ENCODE data around the gene FBXO10.
A peak's percentile ranks its signal among the peaks of the same experiment; 100 is the strongest.
"Not testable (repeated sequence)": the region's sequence is repeated elsewhere in the genome, so short reads cannot be mapped to it uniquely, and the experiment has no call there.

Gene FBXO10

GRCh38 chr9:37575921-37576721 is at the start of gene FBXO10:
FBXO10 (minus strand) TSS chr9:37576380; CDS start chr9:37541768, 34,612 bp downstream.
- peak; percentile 92 for DNase-seq

DNA sequence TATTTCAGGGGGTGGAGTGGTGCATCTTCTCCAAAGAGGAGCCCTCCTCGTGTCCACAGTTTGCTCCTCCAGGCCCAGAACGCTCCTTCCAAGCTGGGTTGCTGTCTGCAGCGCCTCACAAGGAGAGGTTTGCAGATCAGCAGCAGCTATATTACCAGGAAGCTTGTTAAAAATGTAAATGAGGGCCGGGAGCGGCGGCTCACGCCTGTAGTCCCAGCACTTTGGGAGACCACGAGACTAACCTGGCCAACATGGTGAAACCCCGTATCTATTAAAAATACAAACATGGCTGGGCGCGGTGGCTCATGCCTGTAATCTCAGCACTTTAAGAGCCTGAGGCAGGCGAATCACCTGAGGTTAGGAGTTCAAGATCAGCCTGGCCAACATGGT is 49.6 kb upstream of the FBXO10 start:
- no peak for DNase-seq

GRCh38 chr9:37625036-37625757 is 49.0 kb upstream of the FBXO10 start:
- no peak for DNase-seq

- no peak for DNase-seq
Observed at GRCh38 chr9:37624073-37624472, 47.9 kb upstream of the FBXO10 start.

- DNase-seq, result no peak
Observed at GRCh38 chr9:37623267-37623666, 47.1 kb upstream of the FBXO10 start.

DNA sequence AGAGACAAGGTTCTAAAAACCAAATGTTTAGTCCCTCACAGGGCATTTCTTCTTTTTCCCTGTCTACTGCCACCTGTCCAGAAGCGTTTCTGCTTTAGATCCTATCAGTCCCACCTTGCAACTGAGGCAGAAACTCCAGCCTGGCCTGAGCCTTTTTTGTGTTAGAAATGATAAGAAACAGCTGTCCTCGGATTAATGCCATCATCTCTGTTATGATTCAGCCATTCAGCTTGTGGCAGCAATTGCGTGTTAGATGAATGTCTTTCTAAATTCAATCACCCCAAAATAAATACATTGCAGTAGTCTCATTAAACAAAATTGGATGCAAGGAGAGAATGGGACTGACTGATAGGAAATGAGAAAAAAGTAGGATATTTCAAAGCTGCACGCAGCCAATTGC is 46.3 kb upstream of the FBXO10 start:
- DNase-seq, result no peak

DNA sequence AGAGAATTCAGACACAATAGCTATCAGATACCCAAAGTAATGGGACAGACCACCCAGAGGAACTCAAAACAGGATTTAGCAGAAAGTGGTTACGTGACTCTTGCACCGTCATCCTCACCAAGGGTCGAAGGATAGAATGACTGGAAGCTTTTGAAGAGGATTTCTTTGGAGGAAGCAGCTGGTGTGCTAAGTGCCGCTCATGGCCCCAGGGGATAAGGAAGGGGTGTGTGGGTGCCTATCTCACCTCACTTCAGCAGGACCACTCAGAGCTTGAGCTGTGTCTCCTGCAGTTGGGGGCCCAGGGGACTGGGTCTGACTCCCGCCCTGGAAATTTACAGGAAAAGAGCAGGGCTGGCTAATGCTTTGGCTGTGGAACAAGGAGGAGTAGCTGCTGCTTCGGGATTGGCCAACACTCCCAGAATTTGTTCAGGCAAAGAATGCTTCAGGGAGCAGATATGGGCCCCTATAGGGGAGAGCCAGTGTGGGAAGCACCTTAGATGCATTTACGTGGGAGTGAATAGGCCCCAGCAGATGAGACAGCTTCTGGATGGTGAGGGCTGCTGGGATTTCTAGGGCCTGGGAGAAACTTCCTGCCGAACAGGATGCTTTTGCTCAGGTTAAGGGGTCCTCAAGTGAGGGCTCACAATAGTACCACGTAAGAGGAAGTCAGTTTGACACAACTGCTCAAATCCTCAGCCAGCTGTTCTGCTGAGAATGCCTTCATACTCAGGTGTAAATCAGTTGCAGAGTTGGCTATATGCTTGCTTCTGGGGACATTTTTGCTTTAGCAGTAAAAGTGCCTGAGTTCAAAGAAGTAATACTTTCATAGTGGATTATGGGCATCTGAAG is 45.3 kb upstream of the FBXO10 start:
- peak; percentile 55 for DNase-seq

DNA sequence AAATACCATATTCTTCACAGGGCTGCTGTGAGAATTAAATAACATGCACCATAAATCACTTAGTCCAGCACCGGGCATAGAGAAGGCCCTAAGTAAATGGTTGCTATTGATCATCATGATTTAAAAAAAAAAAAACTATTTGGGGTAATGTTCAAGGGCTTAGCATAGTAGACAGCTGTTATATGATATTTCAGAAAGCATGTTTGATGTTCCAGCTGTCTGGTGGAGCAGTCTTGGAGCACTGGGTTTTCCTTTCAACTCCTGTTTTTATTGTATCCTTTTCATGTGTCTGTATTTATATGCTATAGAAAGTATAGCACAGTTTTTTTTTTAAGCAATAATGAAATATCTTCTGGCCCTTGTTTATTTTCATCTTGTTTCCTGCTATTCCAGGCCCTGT is 44.2 kb upstream of the FBXO10 start:
- DNase-seq, result no peak

- no peak for DNase-seq
Observed at GRCh38 chr9:37619806-37620205, 43.6 kb upstream of the FBXO10 start.

GRCh38 chr9:37618817-37619216 is 42.6 kb upstream of the FBXO10 start:
- no peak for DNase-seq

DNA sequence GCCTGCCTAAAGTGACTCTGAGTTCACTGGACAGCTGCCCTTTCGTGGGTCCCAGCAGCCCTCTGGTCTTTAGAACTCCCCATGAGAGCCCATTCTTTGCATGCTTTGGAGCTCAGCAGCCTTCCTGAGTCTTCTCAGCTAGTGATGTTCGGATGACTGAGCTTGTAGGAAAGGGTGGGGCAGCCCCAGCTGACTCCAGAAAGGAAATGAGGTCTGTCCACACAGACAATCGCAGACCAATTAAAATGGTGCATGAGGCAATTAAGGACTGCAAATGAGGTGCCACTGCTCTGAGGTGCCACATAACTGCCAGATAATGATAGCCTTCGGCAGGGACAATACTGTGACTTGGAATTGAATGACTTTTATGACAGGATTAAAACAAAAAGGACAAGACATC is 41.7 kb upstream of the FBXO10 start:
- peak; percentile 79 for DNase-seq

DNA sequence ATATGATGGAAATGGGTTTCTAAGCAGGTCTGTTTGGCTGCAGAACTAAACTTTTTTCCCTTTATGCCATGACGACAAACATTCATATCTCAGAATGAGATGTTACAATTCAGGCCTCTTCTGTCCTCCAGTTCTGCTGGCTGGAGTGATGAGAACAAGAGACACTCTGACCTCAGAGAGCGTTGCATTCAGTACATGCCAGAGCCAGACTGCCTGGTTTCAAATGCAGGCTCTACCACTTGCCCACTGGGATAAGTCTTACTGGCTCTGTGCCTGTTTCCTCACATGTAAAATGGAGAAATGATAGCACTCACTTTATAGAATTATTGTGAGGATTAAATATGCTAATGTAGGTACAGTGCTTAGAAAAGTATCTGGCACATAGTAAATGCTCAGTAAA is 41.0 kb upstream of the FBXO10 start:
- no peak for DNase-seq

DNA sequence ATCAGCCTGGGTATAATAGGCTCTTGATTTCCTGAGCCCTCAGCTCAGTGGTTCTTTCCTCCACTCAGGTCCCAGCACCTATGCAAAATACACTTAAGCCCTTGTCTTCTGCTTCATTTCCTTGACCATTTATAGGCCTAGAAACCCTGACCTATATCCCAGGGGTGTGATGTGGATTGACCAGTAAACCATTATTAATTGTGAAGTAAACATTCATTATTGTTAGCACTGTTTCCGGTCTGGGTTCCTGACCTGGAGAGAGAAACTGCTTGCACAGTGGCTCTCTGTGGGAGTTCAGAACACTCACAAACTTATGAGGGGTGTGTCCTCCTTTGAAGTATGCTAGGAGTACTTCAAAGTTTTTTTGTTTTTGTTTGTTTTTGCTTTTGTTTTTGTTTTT is 35.8 kb upstream of the FBXO10 start:
- DNase-seq, result no peak

- DNase-seq, result no peak
Observed at GRCh38 chr9:37611014-37611413, 34.8 kb upstream of the FBXO10 start.

GRCh38 chr9:37609735-37610397 is 33.7 kb upstream of the FBXO10 start:
- DNase-seq, result no peak

GRCh38 chr9:37608250-37608649 is 32.1 kb upstream of the FBXO10 start:
- DNase-seq, result no peak

- no peak for DNase-seq
Observed at GRCh38 chr9:37604296-37604695, 28.1 kb upstream of the FBXO10 start.

GRCh38 chr9:37602817-37603216 is 26.6 kb upstream of the FBXO10 start:
- DNase-seq, result no peak

GRCh38 chr9:37602061-37602460 is 25.9 kb upstream of the FBXO10 start:
- not testable (repeated sequence) for DNase-seq

- DNase-seq, result no peak
Observed at GRCh38 chr9:37596504-37596903, 20.3 kb upstream of the FBXO10 start.

- DNase-seq, result no peak
Observed at GRCh38 chr9:37593883-37594448, 17.8 kb upstream of the FBXO10 start.
